ENCODE results near the gene PGPEP1. TPM values are rescaled to one million over a fixed set of nuclear protein-coding genes. Genes with fewer than 3 reads are reported as not detected.
"Not testable (repeated sequence)": the region's sequence is repeated elsewhere in the genome, so short reads cannot be mapped to it uniquely, and the experiment has no call there.

The PGPEP1 gene
- total and polyA plus RNA-seq, 12 donors: 10.0 to 61.3 (median 45.2) TPM

DNA sequence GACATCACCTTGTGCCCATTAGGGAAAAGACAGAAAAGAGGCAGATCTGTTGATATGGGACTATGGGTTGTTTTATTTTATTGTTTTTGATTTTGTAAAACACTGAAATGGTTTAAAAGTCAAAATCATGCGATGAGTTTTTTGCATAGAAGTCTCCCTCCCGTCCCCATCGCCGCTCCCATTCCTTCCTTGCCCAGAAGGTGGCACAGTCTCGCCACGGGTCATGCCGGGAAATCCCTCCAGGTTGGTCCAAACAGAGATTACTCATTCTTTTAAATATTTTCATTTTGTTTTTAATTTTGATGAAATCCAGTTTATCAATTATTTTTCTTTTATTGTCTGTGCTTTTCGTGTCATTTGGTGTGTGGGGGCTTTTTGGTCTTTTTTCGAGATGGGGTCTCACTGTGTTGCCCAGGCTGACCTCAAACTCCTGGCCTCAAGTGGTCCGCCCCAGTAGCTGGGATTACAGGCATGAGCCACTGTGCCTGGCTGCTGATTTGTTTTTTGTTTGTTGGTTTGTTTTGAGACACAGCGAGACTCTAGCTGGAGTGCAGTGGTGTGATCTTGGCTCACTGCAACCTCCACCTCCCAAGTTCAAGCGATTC, 9.2 kb downstream of the PGPEP1 start:
- TF ChIP-seq, protein P1, sequence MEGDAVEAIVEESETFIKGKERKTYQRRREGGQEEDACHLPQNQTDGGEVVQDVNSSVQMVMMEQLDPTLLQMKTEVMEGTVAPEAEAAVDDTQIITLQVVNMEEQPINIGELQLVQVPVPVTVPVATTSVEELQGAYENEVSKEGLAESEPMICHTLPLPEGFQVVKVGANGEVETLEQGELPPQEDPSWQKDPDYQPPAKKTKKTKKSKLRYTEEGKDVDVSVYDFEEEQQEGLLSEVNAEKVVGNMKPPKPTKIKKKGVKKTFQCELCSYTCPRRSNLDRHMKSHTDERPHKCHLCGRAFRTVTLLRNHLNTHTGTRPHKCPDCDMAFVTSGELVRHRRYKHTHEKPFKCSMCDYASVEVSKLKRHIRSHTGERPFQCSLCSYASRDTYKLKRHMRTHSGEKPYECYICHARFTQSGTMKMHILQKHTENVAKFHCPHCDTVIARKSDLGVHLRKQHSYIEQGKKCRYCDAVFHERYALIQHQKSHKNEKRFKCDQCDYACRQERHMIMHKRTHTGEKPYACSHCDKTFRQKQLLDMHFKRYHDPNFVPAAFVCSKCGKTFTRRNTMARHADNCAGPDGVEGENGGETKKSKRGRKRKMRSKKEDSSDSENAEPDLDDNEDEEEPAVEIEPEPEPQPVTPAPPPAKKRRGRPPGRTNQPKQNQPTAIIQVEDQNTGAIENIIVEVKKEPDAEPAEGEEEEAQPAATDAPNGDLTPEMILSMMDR (IDR thresholded peaks at IDR 0.05): peak; percentile 50 to 86 (median 76)
- no peaks in the 10 kb centered on the region for H3K9me3 ChIP-seq
- no peaks in the 10 kb centered on the region for H3K27me3 ChIP-seq
- ATAC-seq: peak in 6 of 8 donors; percentile 53 to 71 (median 64)
- H3K4me1 ChIP-seq: no peaks in the 10 kb centered on the region
- DNase-seq: peak; percentile 48
- intact Hi-C loops (cut with DNase I): loop anchor here (1.0 to 5.0 kb wide), 5 partner anchors 38 to 63 kb away; partner anchors contain the start of gene GDF15 (in 3 of the 10)
- 61% methylated on average over 12 of the region's 12 CpGs for WGBS, 2 donors
- H3K4me3 ChIP-seq: no peak overlapping the region
- H3K27ac ChIP-seq: no peak overlapping the region
- H3K36me3 ChIP-seq: peaks cover 0 to 56% (median 2%) of the 10 kb centered on the region in 9 donors

GRCh38 chr19:18350490-18350889, 10.1 kb downstream of the PGPEP1 start:
- no peak overlapping the region for H3K27ac ChIP-seq
- DNase-seq (no peak), ATAC-seq (no peak)
- intact Hi-C loops (cut with DNase I): loop anchor here in 3 of 10 donors (5.0 kb wide), 1 partner anchor 37 kb away; the partner anchor contains the start of gene GDF15 (in 3 of the 3)
- no peaks in the 10 kb centered on the region for H3K9me3 ChIP-seq
- H3K4me3 ChIP-seq: no peak overlapping the region
- H3K27me3 ChIP-seq: no peaks in the 10 kb centered on the region
- peaks cover 0 to 57% (median 4%) of the 10 kb centered on the region in 9 donors for H3K36me3 ChIP-seq
- no peaks in the 10 kb centered on the region for H3K4me1 ChIP-seq
- 85 to 92% methylated on average over 9 of the region's 9 CpGs for WGBS, 2 donors
- TF ChIP-seq, protein P1 (IDR thresholded peaks at IDR 0.05): no peak

DNA sequence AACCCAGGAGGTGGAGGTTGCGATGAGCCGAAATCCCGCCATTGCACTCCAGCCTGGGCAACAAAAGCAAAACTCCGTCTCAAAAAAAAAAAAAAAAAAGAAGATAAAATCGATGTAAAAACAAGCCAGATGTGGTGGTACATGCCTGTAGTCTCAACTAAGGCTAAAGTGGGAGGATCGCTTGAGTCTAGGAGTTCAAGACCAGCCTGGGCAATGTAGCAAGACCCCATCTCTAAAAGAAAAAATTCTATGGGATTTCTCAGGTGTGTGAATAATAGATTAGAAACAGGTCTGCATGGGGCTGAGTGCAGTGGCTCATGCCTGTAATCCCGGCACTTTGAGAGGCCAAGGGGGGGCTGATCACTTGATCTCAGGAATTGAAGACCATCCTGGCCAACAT, 11.1 kb downstream of the PGPEP1 start:
- peaks cover 0 to 57% (median 14%) of the 10 kb centered on the region in 9 donors for H3K36me3 ChIP-seq
- DNase-seq (no peak), ATAC-seq (no peak)
- intact Hi-C loops (cut with DNase I): loop anchor here in 3 of 10 donors (5.0 kb wide), 1 partner anchor 36 kb away; the partner anchor contains the start of gene GDF15 (in 3 of the 3)
- TF ChIP-seq, protein P1 (IDR thresholded peaks at IDR 0.05): no peak
- H3K27ac ChIP-seq: no peak overlapping the region
- H3K4me1 ChIP-seq: no peaks in the 10 kb centered on the region
- H3K4me3 ChIP-seq: no peak overlapping the region
- H3K27me3 ChIP-seq: no peaks in the 10 kb centered on the region
- H3K9me3 ChIP-seq: no peaks in the 10 kb centered on the region
- WGBS, 2 donors: 92 to 96% methylated on average over 7 of the region's 7 CpGs

DNA sequence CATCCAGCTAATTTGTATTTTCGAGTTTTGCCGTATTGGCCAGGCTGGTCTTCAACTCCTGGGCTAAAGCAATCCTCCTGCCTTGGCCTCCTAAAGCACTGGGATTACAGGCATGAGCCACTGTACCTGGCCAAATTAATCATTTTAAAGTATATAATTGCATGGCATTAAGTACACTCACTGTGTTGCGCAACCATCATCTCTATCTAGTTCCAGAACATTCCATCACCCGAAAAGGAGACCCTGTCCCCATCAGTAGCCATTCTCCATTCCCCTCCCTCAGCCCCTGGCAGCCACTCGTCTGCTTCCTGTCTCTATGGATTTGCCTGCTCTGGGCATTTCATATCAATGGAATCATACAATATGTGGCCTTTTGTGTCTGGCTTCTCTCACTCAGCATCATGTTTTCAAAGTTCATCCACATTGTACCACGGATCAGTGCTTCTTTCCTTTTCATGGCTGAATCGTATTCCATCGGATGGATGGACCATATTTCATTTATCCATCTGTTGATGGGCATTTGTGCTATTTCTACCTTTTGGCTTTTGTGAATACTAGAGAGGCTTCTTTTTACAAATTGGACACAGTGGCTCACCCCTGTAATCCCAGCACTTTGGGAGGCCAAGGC, 13.1 kb downstream of the PGPEP1 start:
- peaks cover 0 to 65% (median 32%) of the 10 kb centered on the region in 9 donors for H3K36me3 ChIP-seq

DNA sequence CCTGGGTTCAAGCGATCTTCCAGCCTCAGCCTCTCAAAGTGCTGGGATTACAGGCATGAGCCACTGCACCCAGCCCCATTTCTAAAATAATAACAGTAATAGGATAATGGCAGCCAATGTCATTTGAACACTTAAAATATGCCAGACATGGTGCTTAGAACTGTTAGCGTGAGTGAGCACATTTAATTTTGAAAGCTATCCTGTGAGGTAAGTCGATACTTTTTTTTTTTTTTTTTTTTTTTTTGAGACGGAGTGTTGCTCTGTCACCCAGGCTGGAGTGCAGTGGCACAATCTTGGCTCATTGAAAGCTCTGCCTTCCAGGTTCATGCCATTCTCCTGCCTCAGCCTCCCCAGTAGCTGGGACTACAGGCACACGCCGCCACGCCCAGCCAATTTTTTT, 14.3 kb downstream of the PGPEP1 start:
- not testable (repeated sequence) for DNase-seq, H3K27me3 ChIP-seq, ATAC-seq, H3K4me1 ChIP-seq, H3K27ac ChIP-seq, H3K4me3 ChIP-seq, H3K9me3 ChIP-seq
- WGBS, 2 donors: 94 to 99% methylated on average over 7 of the region's 7 CpGs
- intact Hi-C loops (cut with DNase I): loop anchor here in 4 of 10 donors (5.0 kb wide), 2 partner anchors 33 to 43 kb away; partner anchors contain the start of genes GDF15 (in 3 of the 4) and LRRC25 (in 1 of the 4)
- H3K36me3 ChIP-seq: peaks cover 0 to 74% (median 41%) of the 10 kb centered on the region in 9 donors

More for the DNA sequence above, 13.1 kb downstream of the PGPEP1 start:
- Histone ChIP-seq H3K27ac (no peak overlapping the region), H3K4me3 (no peak overlapping the region), H3K9me3 (peaks cover 0 to 5% (median 0%) of the 10 kb centered on the region in 11 donors), H3K27me3 (no peaks in the 10 kb centered on the region), H3K4me1 (no peaks in the 10 kb centered on the region)
- intact Hi-C loops (cut with DNase I): loop anchor here in 3 of 10 donors (5.0 kb wide), 1 partner anchor 34 kb away; the partner anchor contains the start of gene GDF15 (in 3 of the 3)
- DNase-seq: no peak
- 94 to 96% methylated on average over 8 of the region's 8 CpGs for WGBS, 2 donors
- no peak for ATAC-seq
- TF ChIP-seq, protein P1 (IDR thresholded peaks at IDR 0.05): no peak

Data from heart right ventricle (tissue), 16 donors.